D721Med (cell line): Measurements from ENCODE around the gene MGAT5B.
"Not testable (repeated sequence)": the region's sequence is repeated elsewhere in the genome, so short reads cannot be mapped to it uniquely, and the experiment has no call there.

Experiments
- DNase-seq: peaks from one replicate; pipeline ENCODE4 v3.0.0; 2011; ENCODE audit warnings: low spot score; ENCODE audit not compliant: insufficient read length
- FAIRE-seq: peaks from 2 replicates; lab custom pipeline; 2011; peaks lifted over from hg19 to GRCh38; lab: Jason Lieb, UNC
- CTCF ChIP-seq: IDR thresholded peaks from 2 replicates; pipeline ENCODE4 v1.5.1; 2012; ENCODE audit warnings: mild to moderate bottlenecking, control low read depth; ENCODE audit not compliant: insufficient read depth; ENCODE audit errors: missing control alignments

MGAT5B gene

GRCh38 chr17:76972046-76972641 lies 103.9 kb downstream of the MGAT5B start:
- FAIRE-seq (no peak), DNase-seq (no peak)

GRCh38 chr17:76973040-76973439 lies 104.8 kb downstream of the MGAT5B start:
- FAIRE-seq, result no peak
- DNase-seq, result no peak
- TF ChIP-seq CTCF, result no peak

More at GRCh38 chr17:76972046-76972641, 103.9 kb downstream of the MGAT5B start:
- no peak for TF ChIP-seq CTCF

- DNase-seq (no peak), FAIRE-seq (no peak)
These were observed 106.5 kb downstream of the MGAT5B start for GRCh38 chr17:76974721-76975120.

GRCh38 chr17:76978050-76978449 lies 109.8 kb downstream of the MGAT5B start:
- not testable (repeated sequence) for FAIRE-seq, DNase-seq

More at GRCh38 chr17:76974721-76975120, 106.5 kb downstream of the MGAT5B start:
- TF ChIP-seq CTCF, result no peak

- DNase-seq (peak; percentile 88), FAIRE-seq (no peak)
- no peak for TF ChIP-seq CTCF
These were observed 113.5 kb downstream of the MGAT5B start for GRCh38 chr17:76981545-76982295.

GRCh38 chr17:76982408-76983074 lies 114.3 kb downstream of the MGAT5B start:
- TF ChIP-seq CTCF, result no peak
- DNase-seq, result no peak
- FAIRE-seq, result no peak

- no peak for TF ChIP-seq CTCF
- FAIRE-seq (no peak), DNase-seq (no peak)
These were observed 115.0 kb downstream of the MGAT5B start for GRCh38 chr17:76983075-76983775.
